Measurements from ENCODE around the gene HSD3B7.

- no peak for TF ChIP-seq EP300 (IDR thresholded peaks at IDR 0.05)
- TF ChIP-seq POLR2A (IDR thresholded peaks at IDR 0.05) = no peak
These were observed 51.7 kb downstream of the HSD3B7 start for GRCh38 chr16:31036691-31037090.

Measured in suprapubic skin (tissue), 2 donors.